Measurements from ENCODE around the gene STRADA.

Gene STRADA

DNA sequence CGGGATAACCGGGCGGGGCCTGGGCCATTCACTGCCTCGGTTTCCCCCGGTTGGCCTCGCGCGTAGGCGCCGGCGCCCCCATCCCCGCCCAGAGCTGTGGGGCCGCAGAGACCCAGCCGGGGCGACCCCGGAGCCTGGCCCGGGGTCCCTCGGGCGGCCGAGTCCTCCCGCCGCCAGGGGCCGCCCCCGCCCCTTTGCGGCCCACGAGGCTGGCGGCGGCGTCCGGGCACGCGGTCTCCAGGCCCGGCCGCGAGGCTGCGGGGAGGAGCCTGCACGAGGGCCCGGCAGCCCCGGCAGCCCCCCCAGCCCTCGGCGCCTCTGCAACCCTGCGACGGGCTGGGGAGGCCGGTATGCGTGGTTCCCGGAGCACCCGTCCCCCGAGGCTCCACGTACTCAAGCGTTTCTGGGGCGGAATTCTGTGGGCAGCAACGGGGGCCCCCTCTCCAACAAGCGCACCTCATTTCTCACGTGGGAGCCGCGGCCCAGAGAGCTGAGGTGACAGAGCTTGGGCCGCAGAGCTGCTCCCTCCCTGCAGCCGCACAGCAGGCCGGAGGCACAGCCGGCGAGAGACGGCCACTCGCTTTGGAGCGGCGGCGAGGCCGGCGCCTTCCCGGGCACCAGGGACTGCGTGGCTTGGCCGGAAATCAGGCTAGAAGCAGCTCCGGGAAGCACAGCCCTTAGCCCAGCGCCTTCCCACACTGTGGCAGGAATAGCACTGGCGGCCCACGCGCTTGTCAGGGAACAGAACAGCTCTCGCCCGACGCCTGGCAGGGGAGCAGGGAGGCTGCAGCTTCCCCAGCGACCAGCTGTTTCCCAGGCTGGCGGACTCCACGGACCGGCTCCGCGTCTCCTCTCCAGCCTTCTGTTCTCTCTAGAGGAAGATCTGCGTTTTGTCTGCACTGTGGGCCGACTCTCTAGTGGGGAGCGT is 40.8 kb downstream of the STRADA start:
- DNase-seq: no peak

DNA sequence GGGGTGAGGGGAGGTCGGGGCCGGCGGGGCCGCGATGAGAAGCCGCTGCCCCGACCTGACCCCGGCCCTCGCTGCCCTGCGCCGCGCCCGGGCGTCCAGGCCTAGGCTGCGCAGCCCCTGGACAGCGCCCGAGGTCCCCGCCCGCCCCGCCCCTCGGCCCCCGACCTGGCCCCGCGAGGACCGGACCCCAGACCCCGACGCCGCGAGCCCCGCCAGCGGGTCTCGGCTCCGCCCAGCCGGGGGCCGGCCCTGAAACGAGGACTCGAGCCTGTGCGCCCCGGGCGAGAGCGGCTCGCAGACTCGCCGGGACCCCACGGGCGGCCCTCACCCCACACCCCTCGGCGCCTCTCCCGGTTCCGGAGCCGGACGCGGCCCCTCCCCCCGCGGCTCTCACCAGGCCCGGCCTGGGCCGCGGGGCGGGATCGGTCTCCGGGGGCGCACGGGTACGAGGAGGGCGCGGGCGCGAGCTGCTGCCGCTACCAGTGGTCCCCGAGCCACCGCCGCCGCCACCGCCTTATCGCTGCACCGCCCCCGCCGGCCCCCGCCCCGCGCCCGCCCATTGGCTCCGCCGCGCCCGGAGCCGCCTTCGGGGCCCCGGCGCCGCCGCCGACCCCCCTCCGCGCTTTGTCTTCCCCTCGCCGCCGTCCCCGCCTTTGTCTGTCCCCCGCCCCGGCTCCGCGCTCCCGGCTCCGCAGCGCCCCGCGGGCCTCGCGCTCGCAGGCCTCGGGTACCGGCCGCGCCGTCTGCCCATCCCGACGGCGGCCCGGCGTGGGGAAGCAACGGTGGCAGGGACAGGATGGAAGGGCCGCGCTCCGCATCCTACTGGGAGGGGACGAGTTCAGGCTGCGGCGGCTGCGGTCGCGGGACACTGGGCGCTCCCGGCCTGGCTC is 41.7 kb downstream of the STRADA start, which contains the start of gene LIMD2:
Gene LIMD2 (minus strand): TSS at position 488 of the 890 bp plus-strand sequence. CDS start 827 bp downstream, outside the sequence.
- DNase-seq: no peak

DNA sequence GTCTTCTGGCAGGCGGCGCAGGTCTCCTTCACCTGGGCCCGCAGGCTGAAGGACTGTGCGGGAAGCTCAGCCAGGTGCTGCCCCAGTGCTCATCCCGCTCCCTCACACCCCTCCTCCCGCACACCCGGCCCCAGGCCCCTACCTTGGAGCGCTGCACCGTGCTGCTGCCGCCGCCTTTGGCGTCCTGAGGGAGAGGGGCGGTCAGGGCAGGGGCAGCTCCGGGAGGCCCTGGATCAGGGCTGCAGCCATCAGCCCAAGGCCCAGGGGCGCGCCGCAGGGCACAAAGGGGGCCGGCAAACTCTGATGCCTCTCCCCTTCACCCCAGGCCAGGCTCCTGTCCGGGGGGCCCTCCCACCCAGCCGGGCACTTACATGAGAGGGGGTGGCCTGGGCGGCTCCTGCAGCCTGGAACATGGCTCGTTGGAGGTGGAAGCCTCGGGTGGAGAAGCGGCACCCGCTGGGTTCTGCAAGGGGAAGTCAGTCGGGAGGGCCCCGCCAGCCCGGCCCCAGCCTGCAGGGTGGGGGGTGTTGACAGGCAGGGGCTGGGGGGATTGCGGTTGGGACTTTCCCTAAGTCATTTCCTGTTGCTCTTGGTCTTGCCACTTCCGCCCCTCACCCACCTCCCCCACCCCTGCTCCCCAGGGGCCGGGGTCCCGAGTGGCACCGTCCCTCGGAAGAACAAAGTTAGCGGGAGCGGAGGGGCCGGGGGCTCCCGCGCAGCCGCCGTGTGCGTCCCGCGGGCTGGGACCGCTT is 42.5 kb downstream of the STRADA start:
- DNase-seq: no peak

DNA sequence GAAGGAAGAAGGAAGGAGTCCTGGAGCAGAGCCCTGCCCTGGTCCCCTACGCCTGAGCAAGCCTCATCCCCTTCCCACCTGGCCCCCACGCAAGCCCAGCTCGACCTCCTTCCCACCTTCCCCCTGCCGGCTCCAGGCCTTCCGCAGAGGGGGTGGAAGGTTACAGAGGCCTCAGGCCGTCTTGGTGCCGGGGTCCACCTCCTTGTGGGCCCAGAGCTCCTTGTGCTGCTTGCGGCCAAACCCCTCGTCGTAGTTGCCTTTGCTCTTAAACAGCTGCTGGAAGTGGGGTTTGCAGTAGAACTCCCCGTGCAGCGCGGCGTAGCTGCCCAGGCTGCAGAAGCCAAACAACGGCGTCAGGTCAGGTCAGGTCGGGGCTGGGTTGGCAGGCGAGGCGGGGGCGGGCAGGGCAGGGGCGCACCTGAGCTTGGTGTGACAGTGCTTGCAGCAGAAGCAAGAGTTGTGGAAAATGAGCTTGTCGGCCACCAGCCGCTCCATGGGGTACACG is 43.2 kb downstream of the STRADA start:
- no peak for DNase-seq

DNA sequence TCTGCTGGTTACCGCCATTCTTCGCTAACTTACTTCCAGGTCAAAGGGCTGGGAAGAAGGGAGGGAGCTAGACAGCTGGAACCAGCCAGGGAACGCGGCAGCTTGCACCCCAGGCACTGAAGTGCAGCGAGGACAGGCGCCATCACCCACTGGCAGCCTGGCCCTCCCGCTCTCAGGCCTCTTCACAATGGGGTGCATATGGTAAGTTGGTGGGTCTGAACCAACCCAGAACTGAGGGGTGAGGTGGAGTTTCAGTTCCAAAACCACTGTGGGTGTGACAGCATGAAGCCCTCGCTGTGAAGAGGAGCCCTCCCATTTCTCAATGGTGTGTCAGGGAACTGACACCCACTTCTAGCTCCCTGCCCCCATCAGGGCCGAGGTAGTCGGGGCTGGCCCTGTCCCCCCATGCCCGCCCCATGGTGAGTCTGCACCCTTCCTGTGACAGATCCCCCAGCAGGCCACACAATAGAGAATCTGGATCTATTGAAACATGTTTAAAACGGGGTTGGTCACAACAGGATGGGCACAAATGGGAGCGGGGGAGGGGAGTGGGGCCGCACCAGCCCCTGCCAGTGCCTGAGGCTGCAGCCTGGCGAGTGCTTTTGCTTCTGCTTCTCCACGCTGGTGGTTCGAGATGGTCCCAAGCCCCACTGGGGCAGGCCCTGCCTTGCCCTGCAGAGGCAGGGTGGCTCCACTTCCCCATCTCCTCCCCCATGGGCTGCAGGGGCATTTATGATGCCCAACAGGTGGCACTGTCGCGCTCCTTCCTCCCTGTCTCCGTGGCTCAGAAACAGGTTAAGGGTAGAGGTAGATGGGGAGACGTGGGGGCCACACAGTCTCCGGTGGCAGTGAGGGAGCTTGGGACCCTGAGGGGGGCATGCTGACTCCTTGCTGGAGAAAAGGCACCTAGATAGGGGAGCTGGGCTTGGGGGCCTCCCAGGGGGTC is 44.0 kb downstream of the STRADA start:
- DNase-seq: no peak

DNA sequence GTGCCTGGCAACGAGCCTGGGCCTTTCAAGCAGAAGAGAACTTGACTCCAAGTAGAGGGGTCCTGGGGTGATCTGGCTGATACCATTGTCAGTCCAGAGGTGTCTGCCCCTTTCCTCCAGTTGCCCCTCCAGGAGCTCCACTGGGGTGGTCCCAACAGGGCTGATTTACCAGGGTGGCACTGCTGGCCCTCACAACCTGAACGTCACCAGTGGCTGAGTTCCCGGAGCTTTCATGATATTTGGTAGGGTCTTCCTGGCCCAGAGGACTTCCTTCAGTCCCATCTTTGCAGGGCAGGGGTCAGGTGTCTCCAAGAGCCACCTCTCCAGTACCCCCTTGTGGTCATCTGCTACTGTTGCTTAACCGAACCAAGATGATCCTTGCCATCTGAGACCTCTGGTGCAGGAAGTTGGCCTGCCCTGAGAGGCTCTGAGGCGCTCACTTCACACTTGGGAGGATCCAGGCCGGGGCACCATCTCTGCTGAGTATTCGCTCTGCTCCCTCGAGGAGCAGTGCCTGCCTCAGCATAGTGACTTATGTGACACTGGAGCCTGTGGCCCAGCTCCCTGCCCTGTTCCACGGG is 45.1 kb downstream of the STRADA start:
- DNase-seq: peak; percentile 13

DNA sequence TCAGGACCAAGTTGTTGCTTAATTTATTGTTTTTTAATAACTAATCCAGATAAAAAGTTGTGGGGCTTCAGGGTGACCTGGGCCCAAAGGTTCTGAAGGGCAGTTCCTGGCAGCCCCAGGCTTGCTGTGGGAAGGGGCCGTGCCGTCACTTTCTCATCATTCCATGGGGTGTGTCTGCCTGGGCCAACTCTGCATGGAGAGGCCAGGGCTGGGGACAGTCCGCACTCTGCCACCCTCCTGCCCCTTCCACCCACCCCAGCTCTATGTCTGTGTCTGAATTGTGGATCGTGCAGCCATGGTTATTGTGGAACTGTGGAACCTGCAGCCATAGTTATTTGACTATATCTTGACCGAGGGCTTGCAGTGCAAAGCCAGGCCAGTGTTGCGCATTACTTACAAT is 45.7 kb downstream of the STRADA start:
- no peak for DNase-seq

DNA sequence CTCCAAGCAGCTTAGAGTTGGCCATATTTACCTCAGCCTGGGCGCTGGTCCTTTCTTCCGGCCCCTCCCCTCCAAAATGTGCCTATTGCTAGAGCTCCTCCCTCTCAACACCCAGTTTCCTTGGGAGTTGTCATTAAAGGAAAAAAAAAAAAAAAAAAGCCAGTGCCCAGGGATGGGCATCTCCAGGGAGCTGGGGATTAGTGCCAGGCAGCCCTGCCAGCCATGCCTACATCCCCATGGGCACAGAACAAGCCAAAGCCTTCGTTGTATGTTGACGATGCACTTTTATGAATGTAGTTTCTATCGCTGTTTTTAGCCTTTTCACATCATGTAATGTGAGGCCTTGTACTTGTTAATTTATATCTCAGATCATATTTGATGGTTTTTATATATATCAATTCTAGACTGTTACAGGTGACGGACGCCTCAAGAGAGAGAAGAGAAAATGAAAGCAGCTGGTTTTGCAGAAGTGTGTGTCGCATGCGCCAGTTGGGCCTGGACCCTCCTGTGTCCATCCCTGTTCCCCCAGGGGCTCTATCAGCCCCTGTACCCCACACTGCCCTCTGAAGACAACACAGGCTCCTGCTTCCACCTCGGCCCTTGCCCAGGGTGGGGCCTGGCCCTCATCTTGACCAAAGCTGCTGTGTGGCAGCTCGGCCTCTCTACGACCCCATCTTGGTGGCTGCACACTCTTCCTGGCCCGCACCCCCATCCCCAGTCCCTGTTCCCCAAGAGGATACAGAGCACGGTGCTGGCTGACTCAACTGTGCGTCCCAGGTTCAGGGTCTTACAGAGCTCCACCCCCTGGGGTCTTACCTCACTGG is 46.4 kb downstream of the STRADA start:
- no peak for DNase-seq

DNA sequence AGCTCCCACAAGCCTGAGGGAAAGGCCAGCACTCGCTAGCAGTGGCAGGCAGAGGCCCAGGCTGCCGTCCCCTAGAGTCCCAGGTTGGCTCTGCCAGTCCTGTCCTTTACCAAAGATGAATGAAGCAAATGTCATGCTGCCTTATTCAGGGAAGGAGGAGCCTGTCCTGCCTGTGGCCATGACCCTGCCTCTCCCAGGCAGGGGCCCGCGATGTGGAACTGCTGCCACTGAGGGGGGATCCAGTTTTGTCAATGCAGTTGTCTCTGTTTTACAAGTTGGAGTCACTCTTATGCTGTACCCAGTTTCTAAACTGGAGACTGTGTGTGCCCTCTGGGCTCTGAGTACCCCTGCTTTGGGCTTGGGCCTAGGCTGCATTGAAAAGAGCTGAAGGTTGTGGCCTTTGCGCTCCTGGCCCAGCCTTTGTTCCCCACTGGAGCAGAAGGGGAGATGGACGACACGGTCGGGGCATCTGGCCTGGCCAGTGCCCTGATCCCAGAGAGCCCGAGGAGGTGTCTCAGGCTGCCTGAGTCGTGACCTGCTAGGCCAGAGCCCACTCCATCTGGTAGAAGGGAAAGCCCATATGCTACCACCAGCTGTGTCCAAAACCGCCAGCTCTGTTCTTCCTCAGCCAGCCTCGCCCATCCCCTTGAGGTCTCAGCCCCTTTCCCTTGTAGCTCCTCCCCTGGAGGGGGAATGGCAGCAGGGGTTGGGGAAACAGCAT is 47.2 kb downstream of the STRADA start:
- no peak for DNase-seq

DNA sequence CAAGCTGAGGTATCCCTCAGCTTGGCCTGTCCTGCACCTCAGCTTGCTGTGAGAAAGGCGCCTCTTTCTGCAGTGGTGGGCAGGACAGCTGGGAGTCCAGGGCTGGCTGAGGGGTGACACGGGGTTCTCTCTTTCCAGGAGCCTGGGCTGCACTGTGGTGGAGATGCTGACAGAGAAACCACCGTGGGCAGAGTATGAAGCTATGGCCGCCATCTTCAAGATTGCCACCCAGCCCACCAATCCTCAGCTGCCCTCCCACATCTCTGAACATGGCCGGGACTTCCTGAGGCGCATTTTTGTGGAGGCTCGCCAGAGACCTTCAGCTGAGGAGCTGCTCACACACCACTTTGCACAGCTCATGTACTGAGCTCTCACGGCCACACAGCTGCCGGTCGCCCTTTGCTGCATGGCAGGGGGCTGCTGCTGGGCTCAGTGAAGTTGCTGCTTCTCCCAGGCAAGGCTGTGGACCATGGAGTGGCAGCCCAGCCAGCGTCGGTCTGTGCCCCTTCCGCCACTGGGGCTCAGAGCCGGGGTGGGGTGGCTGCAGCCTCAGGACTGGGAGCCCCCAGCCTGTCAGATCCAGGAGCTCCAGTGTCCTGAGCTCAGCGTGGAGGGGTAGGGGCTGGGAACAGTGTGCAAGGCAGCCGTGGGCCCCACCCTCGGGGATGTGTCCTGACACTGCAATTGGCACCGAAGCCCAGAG is 48.0 kb downstream of the STRADA start:
- no peak for DNase-seq

DNA sequence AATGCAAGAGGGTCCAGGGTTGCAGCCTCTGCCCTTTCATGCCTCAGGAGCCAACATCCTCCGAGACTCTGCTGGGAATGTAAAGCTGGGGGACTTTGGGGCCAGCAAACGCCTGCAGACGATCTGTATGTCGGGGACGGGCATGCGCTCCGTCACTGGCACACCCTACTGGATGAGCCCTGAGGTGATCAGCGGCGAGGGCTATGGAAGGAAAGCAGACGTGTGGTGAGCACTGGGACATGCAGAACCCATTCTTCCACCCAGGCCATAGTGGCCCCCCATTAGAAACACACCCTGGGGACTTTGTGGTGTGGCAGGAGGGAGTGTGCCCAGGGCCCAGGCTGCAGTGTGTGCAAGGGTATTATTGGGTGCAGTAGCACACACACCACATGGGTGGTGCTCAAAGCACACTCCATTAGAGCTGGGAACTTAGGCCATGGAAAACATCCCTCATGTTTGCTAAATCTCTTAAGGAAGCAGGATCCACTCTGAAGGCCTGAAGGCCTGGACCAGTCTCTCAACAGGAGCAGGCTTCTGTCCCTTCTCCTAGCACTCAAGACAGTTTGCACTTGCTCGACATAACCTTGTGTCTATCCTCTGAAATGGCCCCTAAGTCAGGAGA is 49.3 kb downstream of the STRADA start:
- DNase-seq: no peak

DNA sequence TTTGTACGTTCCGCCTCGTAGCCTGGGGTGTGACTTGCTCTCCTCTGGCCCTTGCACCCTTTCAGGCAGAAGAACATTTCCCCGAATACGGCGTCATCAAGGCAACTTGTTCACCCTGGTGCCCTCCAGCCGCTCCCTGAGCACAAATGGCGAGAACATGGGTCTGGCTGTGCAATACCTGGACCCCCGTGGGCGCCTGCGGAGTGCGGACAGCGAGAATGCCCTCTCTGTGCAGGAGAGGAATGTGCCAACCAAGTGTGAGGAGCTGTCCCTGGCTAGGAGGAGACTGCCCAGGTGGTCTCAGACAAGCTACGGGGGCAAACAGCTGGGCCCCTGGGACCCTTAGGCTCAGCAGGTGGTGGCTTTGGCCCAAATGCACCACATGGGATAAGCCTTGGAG is 52.1 kb downstream of the STRADA start:
- no peak for DNase-seq

DNA sequence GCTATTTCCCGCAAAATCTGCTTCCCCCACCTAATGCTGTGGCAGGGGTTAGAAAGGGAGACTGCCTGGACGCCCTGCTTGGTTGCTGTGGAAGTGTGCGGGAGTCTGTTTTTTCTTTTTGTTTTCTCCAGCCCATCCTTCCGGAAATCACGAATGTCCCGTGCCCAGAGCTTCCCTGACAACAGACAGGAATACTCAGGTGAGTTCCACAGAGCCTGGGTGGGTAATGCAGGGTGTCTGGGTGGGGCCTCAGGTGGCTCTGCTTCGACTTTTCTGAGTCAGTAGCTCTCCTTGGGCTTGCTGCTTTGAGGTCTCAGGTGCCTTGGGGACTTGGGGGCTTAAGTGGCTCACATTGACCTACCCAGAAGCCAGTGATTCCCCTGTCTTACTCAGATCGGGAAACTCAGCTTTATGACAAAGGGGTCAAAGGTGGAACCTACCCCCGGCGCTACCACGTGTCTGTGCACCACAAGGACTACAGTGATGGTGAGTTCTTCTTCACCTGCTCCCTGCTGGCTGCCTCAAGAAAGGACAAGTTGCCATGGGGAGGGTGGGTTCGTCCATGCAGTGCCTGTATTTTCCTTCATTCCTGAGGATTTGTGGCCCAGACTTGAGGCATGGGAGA is 53.1 kb downstream of the STRADA start:
- DNase-seq: no peak

DNA sequence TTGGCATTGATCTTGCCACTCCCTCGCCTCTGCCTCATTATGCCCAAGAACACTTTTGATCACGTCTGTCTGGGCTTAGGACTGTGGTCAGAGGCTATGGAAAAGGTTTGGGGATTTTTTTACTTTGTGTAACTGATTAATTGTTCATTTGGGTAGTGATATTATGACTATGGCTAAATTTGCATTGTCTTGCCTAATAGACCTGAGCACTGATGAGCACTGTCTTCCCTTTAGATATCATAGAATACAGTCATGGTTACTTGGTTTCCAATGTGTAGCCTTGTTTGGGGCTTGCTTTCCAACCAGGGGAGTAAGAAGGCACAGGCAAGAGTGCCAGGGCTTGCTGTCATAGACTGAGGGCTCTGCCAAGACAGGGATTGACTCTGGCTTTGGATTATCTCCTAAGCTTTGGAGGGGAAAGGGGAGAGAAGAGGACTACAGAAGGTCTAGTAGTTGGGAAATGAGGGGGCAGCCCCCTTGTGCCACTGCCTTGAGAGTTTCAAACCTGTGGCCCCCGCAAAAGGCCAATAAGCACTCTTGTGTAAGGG is 55.4 kb downstream of the STRADA start:
- no peak for DNase-seq

DNA sequence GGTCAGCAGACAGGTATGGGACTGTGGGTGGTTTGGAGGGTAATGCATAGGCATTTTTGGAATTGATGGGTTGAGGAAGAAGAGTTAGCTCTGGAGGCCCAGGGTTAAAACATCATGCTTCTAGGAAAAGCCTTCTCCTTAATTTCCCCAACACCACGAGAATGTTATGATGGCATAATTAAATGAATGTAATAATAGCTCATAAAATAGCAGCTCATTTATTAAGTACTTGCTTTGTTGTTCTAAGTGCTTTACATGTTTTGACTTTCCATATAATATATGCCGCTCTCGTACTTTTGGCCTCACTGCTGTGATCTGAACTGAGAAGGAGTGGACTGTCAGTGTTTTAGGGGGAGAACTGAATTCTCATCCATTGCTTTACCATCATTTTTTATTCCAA is 56.0 kb downstream of the STRADA start:
- no peak for DNase-seq

DNA sequence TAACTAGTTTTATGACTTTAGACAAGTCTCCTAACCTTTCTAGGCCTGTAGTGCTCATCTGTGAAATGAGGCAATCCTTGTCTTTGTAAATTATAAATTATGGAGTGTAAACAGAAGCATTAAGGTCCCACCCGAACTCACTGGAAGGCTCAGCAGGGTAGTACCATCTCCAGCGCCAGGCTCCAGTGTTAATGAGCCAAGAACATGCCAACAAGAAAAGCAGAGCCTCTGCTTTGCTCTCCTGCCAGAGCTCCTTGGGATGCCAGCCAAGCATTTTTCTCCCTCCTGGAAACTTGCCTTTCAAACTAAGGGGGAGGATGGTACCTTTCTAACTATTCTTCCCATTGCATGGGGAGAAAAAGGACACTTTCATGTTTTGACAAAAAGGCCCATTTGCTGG is 56.6 kb downstream of the STRADA start:
- DNase-seq: no peak

DNA sequence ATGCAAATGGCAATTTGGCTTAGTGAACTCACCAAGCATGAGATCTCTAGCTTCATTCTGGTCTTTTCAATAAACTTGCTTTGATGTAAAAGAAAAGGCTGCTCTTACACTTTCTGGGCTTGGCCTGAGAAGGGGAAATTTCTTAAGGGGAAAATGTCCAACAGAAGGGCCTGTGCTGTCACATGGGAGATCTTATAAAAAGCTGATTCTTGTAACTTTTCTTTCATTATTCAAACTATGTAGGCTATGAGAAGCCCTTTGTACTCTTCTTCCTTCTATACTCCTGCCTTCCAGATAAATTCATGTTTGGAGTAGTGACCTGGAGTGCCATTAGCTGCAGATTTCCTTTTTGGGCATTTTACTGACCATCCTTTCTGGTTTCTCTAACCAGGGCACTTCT is 58.6 kb downstream of the STRADA start:
- DNase-seq: no peak

DNA sequence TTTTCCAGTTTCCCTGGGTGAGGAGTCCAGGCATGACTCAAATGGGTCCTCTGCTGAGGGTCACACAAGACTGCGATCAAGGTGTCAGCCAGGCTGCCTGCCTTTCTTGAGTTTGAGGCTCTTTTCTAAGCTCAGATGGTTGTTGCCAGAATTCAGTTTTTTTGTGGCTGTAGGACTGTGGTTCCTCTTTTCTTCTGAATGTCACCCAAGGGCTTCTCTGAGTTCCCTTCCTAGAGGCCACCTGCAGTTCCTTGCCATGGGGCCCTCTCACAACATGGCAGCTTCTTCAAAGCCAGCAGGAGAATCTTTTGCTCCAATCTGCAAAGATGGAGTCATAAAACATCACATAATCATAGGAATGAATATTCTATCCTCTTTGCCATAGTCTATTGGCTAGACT is 59.2 kb downstream of the STRADA start:
- DNase-seq: no peak
